Caco-2 (cell line): ENCODE measurements around the gene VPS51. TPM values are rescaled to one million over a fixed set of nuclear protein-coding genes. Genes with fewer than 3 reads are reported as not detected.

Source experiments
- BruUV-seq: library from RNA; stranded (reverse); fragments of 400-500 nt; replicated peaks from 2 replicates; lab custom pipeline; 2021; lab: Mats Ljungman, UMichigan
- CTCF ChIA-PET: fragments of 300-600 bp; sonication (Branson Sonifier 250); formaldehyde crosslinking; loops from one replicate; lab custom pipeline; 2022; ENCODE audit warnings: antibody characterized with exemption; lab: Charles Lee
- POLR2A ChIA-PET: fragments of 300-600 bp; sonication (Branson Sonifier 250); formaldehyde crosslinking; loops from one replicate; lab custom pipeline; 2022; ENCODE audit warnings: antibody characterized with exemption; lab: Charles Lee
- DNase-seq, 2 experiments: peaks; one replicate each; pipeline versions ENCODE4 v3.0.0 to v3.0.0-alpha.2; 2020 to 2022
- H3K27me3 ChIP-seq: replicated peaks from 2 replicates; pipeline ENCODE4 v1.6.0; 2011; ENCODE audit warnings: low read length; ENCODE audit not compliant: control insufficient read depth, insufficient read depth
- H3K36me3 ChIP-seq: 2 replicates; pipeline ENCODE4 v1.5.1; 2011; ENCODE audit warnings: low read length; ENCODE audit not compliant: control insufficient read depth, insufficient read depth
- H3K4me1 ChIP-seq: fragments of 250-450 bp; sonication (Bioruptor Pico); 2 replicates; pipeline ENCODE4 v1.5.1; 2020; ENCODE audit warnings: mild to moderate bottlenecking
- H3K4me3 ChIP-seq: 2 replicates; pipeline ENCODE4 v1.5.1; 2011; ENCODE audit warnings: low read depth, mild to moderate bottlenecking, control low read depth, low read length
- H3K9me3 ChIP-seq: fragments of 250-450 bp; sonication (Bioruptor Pico); 2 replicates; pipeline ENCODE4 v1.5.1; 2020; ENCODE audit warnings: mild to moderate bottlenecking, moderate library complexity
- H3K27ac Mint-ChIP-seq: one replicate; pipeline ENCODE4 v1.8.0; 2022; ENCODE audit warnings: mixed read lengths; ENCODE audit not compliant: unreplicated experiment
- H3K27me3 Mint-ChIP-seq: one replicate; pipeline ENCODE4 v1.8.0; 2022; ENCODE audit warnings: mixed read lengths; ENCODE audit not compliant: insufficient read depth, unreplicated experiment
- H3K36me3 Mint-ChIP-seq: one replicate; pipeline ENCODE4 v1.8.0; 2022; ENCODE audit warnings: mild to moderate bottlenecking, mixed read lengths; ENCODE audit not compliant: insufficient read depth, unreplicated experiment
- H3K4me1 Mint-ChIP-seq: one replicate; pipeline ENCODE4 v1.8.0; 2022; ENCODE audit warnings: low read depth, mixed read lengths; ENCODE audit not compliant: unreplicated experiment
- H3K4me3 Mint-ChIP-seq: one replicate; pipeline ENCODE4 v1.8.0; 2022; ENCODE audit warnings: mild to moderate bottlenecking, moderate library complexity, mixed read lengths; ENCODE audit not compliant: unreplicated experiment
- H3K9me3 Mint-ChIP-seq: one replicate; pipeline ENCODE4 v1.8.0; 2022; ENCODE audit warnings: mixed read lengths; ENCODE audit not compliant: unreplicated experiment
- CTCF ChIP-seq, 2 experiments: fragments of 200-600 bp in 1 of 2; IDR thresholded peaks; 1 replicate in 1 of 2; 2 replicates in 1 of 2; pipeline versions ENCODE4 v1.5.1 to v1.8.0; 2011 to 2022; ENCODE audit warnings: antibody characterized with exemption in 1 of 2, control low read depth in 1 of 2, inconsistent platforms in 1 of 2, low read depth in 1 of 2, low read length in 1 of 2, mild to moderate bottlenecking in 1 of 2, moderate library complexity in 1 of 2; ENCODE audit not compliant: insufficient read depth in 1 of 2, severe bottlenecking in 1 of 2, unreplicated experiment in 1 of 2
- intact Hi-C: fragments of 100-400 bp; cut with micrococcal nuclease; formaldehyde crosslinking; loops from one replicate; pipeline ENCODE4 v1.10.0; 2022; ENCODE audit not compliant: unreplicated experiment
- total RNA-seq: library from RNA; stranded (reverse); gene quantifications from 2 replicates; pipeline ENCODE4 v1.2.3, GENCODE V29; 2022

The VPS51 gene
- total RNA-seq, 1 experiment from 2014 or later = 158 TPM

DNA sequence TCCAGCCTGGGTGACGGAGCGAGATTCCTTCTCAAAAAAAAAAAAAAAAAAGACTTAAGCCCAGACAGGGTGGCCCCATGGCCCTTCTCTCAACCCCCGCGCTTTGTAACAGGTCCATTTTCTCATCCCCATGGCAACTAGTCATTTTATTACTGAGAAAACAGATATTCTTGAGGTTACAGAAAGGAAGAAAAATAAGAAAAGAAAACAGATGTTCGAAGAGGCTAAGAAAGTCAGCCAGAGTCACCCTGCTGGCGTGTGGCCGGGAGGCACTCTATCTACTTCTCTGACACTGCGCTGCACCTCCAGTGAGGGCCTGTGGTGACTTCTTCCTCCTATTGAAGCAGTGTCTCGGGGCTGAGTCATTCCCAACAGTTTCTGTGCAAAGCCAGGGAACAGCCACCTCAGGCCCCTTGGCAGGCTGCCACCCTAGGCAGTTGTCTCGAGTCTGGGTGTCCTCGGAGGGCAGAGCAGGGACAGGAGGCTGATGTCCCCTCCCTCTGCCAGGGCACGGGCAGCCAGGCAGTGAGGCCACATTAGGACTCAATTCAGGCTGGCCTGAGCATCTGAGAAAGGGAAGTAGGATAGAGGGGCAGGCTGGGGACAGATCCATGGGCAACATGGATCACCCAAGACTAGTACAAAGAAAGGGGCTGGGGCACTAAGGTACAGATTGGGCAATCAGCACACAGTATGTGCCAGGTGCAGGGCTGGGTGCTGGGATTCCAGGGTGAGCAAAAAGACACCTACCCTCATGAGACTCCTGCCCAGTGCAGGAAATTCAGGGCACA is 54.7 kb downstream of the VPS51 start:
- H3K4me3 Mint-ChIP-seq = no peak overlapping the region

GRCh38 chr11:65151331-65151899 is 55.4 kb downstream of the VPS51 start:
- H3K36me3 Mint-ChIP-seq = no peaks in the 10 kb centered on the region
- no peak overlapping the region for H3K4me3 Mint-ChIP-seq
- no peaks in the 10 kb centered on the region for H3K4me1 ChIP-seq
- peaks cover 11% of the 10 kb centered on the region; the same call in 1 of the 2 replicates for H3K9me3 ChIP-seq
- CTCF ChIA-PET = no interaction called here
- intact Hi-C loops = no loop called here
- H3K27me3 Mint-ChIP-seq = no peaks in the 10 kb centered on the region
- no peaks in the 10 kb centered on the region for H3K36me3 ChIP-seq
- H3K27ac Mint-ChIP-seq = no peak overlapping the region
- TF ChIP-seq CTCF (IDR thresholded peaks at IDR 0.05; ENCODE audit: insufficient read depth in 1 of 2, low read depth in 1 of 2, low read length in 1 of 2, severe bottlenecking in 1 of 2, unreplicated experiment in 1 of 2) = no peak
- BruUV-seq = no TSS peak
- POLR2A ChIA-PET = no interaction called here
- peaks cover 6% of the 10 kb centered on the region for H3K4me1 Mint-ChIP-seq
- no peaks in the 10 kb centered on the region; the same call in none of the 2 replicates for H3K27me3 ChIP-seq
- DNase-seq = no peak
- H3K9me3 Mint-ChIP-seq = no peaks in the 10 kb centered on the region
- no peak overlapping the region for H3K4me3 ChIP-seq

More for the DNA sequence above, 54.7 kb downstream of the VPS51 start:
- POLR2A ChIA-PET = no interaction called here
- H3K4me1 Mint-ChIP-seq = peaks cover 6% of the 10 kb centered on the region
- intact Hi-C loops = no loop called here
- H3K9me3 Mint-ChIP-seq = no peaks in the 10 kb centered on the region
- H3K27ac Mint-ChIP-seq = no peak overlapping the region
- DNase-seq = no peak
- no peaks in the 10 kb centered on the region for H3K4me1 ChIP-seq
- TF ChIP-seq CTCF (IDR thresholded peaks at IDR 0.05; ENCODE audit: insufficient read depth in 1 of 2, low read depth in 1 of 2, low read length in 1 of 2, severe bottlenecking in 1 of 2, unreplicated experiment in 1 of 2) = no peak
- CTCF ChIA-PET = no interaction called here
- H3K9me3 ChIP-seq = peaks cover 11% of the 10 kb centered on the region; the same call in 1 of the 2 replicates
- no peaks in the 10 kb centered on the region for H3K36me3 ChIP-seq
- no peaks in the 10 kb centered on the region; the same call in none of the 2 replicates for H3K27me3 ChIP-seq
- no peaks in the 10 kb centered on the region for H3K27me3 Mint-ChIP-seq
- no TSS peak for BruUV-seq
- no peaks in the 10 kb centered on the region for H3K36me3 Mint-ChIP-seq
- H3K4me3 ChIP-seq = no peak overlapping the region

DNA sequence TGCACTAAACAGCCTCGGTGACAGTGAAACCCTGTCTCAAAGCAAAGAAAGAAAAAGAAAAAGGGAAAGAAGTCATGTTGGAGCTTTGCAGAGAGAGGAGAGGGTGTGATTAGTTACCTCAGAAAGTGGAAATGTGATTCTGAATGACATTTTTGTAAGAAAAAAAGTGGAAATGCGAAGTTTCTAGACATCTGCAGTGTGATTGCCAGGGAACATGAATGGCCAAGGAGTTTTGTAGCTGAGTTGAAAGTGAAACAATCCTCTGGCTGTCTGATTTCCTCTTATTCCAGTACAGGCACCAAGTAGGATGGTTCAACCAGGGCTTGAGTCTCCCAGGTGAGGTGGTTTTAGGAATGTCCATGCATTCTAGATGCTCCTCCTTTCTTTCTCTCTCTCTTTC is 56.1 kb downstream of the VPS51 start:
- H3K4me3 Mint-ChIP-seq = no peak overlapping the region
- H3K27ac Mint-ChIP-seq = no peak overlapping the region
- H3K4me1 ChIP-seq = no peaks in the 10 kb centered on the region
- no peaks in the 10 kb centered on the region for H3K27me3 Mint-ChIP-seq
- H3K9me3 ChIP-seq = peaks cover 9% of the 10 kb centered on the region; the same call in 1 of the 2 replicates
- no peaks in the 10 kb centered on the region for H3K36me3 Mint-ChIP-seq
- BruUV-seq = no TSS peak
- DNase-seq = no peak
- no peaks in the 10 kb centered on the region; the same call in 1 of the 2 replicates for H3K27me3 ChIP-seq
- TF ChIP-seq CTCF (IDR thresholded peaks at IDR 0.05; ENCODE audit: insufficient read depth in 1 of 2, low read depth in 1 of 2, low read length in 1 of 2, severe bottlenecking in 1 of 2, unreplicated experiment in 1 of 2) = no peak
- peaks cover 6% of the 10 kb centered on the region for H3K4me1 Mint-ChIP-seq
- intact Hi-C loops = no loop called here
- no peaks in the 10 kb centered on the region for H3K9me3 Mint-ChIP-seq
- ChIA-PET CTCF (interaction anchor here (1.2 kb wide), 1 partner anchor 13 kb away, joined by 4 read pairs; no protein-coding TSS in a partner anchor), POLR2A (no interaction called here)
- H3K4me3 ChIP-seq = no peak overlapping the region
- H3K36me3 ChIP-seq = no peaks in the 10 kb centered on the region
